Panc1 (cell line): ENCODE results near the gene CSF1R. TPM values are rescaled to one million over a fixed set of nuclear protein-coding genes. Genes with fewer than 3 reads are reported as not detected.

Experiments
- ATAC-seq: fragments of 200-7000 bp; cut with Tn5 transposase; 2 replicates; pipeline ENCODE4 v1.9.1; 2020; ENCODE audit warnings: mild to moderate bottlenecking, moderate library complexity
- BruUV-seq: library from RNA; stranded (reverse); fragments of 400-500 nt; replicated peaks from 2 replicates; lab custom pipeline; 2021; lab: Mats Ljungman, UMichigan
- CTCF ChIA-PET: fragments of 300-600 bp; sonication (Branson Sonifier 250); formaldehyde crosslinking; loops from one replicate; lab custom pipeline; 2022; ENCODE audit warnings: antibody characterized with exemption; lab: Charles Lee
- POLR2A ChIA-PET: fragments of 300-600 bp; sonication (Branson Sonifier 250); formaldehyde crosslinking; loops from one replicate; lab custom pipeline; 2022; ENCODE audit warnings: antibody characterized with exemption; lab: Charles Lee
- DNase-seq: peaks from one replicate; pipeline ENCODE4 v3.0.0-alpha.2; 2010; ENCODE audit warnings: low read depth, low spot score
- H3K27ac ChIP-seq: 2 replicates; pipeline ENCODE4 v1.5.1; 2011; ENCODE audit warnings: mild to moderate bottlenecking, low read length, inconsistent platforms
- H3K27me3 ChIP-seq: fragments of 200-500 bp; sonication (Bioruptor generic); 2 replicates; pipeline ENCODE4 v1.6.0; 2014; ENCODE audit warnings: low read length, inconsistent platforms; ENCODE audit not compliant: control insufficient read depth, insufficient read depth
- H3K36me3 ChIP-seq: fragments of 200-500 bp; sonication (Bioruptor generic); 2 replicates; pipeline ENCODE4 v1.5.1; 2014; ENCODE audit warnings: inconsistent platforms, mild to moderate bottlenecking, low read length, moderate library complexity; ENCODE audit not compliant: control insufficient read depth, insufficient read depth
- H3K4me1 ChIP-seq: 2 replicates; pipeline ENCODE4 v1.5.1; 2011; ENCODE audit warnings: inconsistent platforms, mild to moderate bottlenecking, low read length, moderate library complexity; ENCODE audit not compliant: control insufficient read depth, insufficient read depth
- H3K4me3 ChIP-seq, 2 experiments: 2 replicates each; pipeline ENCODE4 v1.5.1; 2011 to 2012; ENCODE audit warnings: low read depth in 2 of 2, low read length in 2 of 2, mild to moderate bottlenecking in 2 of 2, inconsistent platforms in 1 of 2, moderate library complexity in 1 of 2
- H3K9me3 ChIP-seq: fragments of 200-500 bp; sonication (Bioruptor generic); 2 replicates; pipeline ENCODE4 v1.5.1; 2014; ENCODE audit warnings: low read depth, mild to moderate bottlenecking, inconsistent platforms, low read length, moderate library complexity; ENCODE audit not compliant: control insufficient read depth, insufficient read depth
- POLR2AphosphoS5 ChIP-seq: IDR thresholded peaks from 2 replicates; pipeline ENCODE4 v1.6.1; 2012; ENCODE audit warnings: mild to moderate bottlenecking, low read depth, low read length, moderate library complexity
- SIN3A ChIP-seq: IDR thresholded peaks from 2 replicates; pipeline ENCODE4 v1.6.1; 2012; ENCODE audit warnings: low read depth, mild to moderate bottlenecking, low read length, moderate library complexity, borderline replicate concordance; ENCODE audit not compliant: insufficient read depth
- TCF7L2 ChIP-seq: IDR thresholded peaks from 2 replicates; pipeline ENCODE4 v1.6.1; 2011; ENCODE audit warnings: mild to moderate bottlenecking, low read depth, low read length, inconsistent platforms
- in situ Hi-C: cut with HindIII; loops from 2 replicates; pipeline ENCODE4 v1.10.0; 2016; ENCODE audit warnings: low sequenced_read_pairs, low pct_unique_long_range_greater_than_20kb
- intact Hi-C: fragments of 100-400 bp; cut with micrococcal nuclease; formaldehyde crosslinking; loops from one replicate; pipeline ENCODE4 v1.10.0; 2022; ENCODE audit not compliant: unreplicated experiment
- total RNA-seq: library from RNA; stranded (reverse); gene quantifications from one replicate; pipeline ENCODE4 v1.2.1, GENCODE V29; 2021; ENCODE audit not compliant: unreplicated experiment
- TF ChIP-seq, protein P1 (sequence below): fragments of 450-650 bp; IDR thresholded peaks from 2 replicates; pipeline ENCODE4 v1.5.1; 2017; ENCODE audit warnings: mild to moderate bottlenecking
- TF ChIP-seq, protein P2 (sequence below), 2 experiments: IDR thresholded peaks; 2 replicates each; pipeline ENCODE4 v1.6.1; 2011 to 2012; ENCODE audit warnings: low read depth in 2 of 2, control low read depth in 1 of 2, low read length in 1 of 2, mild to moderate bottlenecking in 1 of 2, moderate library complexity in 1 of 2; ENCODE audit not compliant: insufficient read depth in 1 of 2

The CSF1R gene
- total RNA-seq, 1 experiment from 2014 or later, result 0.05 TPM

DNA sequence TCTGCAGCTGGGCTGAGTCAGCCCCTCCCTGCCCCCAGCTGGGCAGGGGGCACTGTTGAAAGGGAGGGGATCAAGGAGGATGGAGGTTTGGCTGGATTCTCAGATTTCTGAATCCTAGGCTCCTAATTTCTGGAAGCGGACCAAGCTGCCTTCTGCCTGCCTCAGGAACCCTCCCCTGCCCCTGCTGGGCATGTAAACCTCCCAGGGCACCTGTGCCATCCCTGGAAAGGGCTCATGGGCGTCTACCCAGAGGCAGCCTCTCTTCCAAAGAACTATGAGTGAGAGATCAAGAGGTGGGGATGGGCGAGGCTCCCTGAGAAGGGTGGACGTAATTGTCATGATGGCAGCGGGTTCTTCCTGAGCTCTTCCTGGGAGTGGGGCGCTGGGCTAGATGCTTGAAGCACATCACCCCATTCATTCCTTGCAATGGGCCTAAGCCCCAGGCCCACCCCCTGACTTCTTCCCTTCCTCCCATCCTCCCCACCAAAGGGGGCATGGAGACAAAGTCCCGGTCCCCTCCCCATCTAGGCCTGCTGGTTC, 21.6 kb downstream of the CSF1R start:
- Histone ChIP-seq H3K27me3 (no peaks in the 10 kb centered on the region), H3K27ac (no peak overlapping the region), H3K4me3 (no peak overlapping the region), H3K9me3 (no peaks in the 10 kb centered on the region), H3K36me3 (no peaks in the 10 kb centered on the region), H3K4me1 (no peaks in the 10 kb centered on the region)
- in situ Hi-C loops, result no loop called here
- BruUV-seq, result no TSS peak
- ATAC-seq (no peak), DNase-seq (no peak)
- ChIA-PET CTCF (no interaction called here), POLR2A (no interaction called here)
- intact Hi-C loops, result no loop called here
- TF ChIP-seq, protein P1, sequence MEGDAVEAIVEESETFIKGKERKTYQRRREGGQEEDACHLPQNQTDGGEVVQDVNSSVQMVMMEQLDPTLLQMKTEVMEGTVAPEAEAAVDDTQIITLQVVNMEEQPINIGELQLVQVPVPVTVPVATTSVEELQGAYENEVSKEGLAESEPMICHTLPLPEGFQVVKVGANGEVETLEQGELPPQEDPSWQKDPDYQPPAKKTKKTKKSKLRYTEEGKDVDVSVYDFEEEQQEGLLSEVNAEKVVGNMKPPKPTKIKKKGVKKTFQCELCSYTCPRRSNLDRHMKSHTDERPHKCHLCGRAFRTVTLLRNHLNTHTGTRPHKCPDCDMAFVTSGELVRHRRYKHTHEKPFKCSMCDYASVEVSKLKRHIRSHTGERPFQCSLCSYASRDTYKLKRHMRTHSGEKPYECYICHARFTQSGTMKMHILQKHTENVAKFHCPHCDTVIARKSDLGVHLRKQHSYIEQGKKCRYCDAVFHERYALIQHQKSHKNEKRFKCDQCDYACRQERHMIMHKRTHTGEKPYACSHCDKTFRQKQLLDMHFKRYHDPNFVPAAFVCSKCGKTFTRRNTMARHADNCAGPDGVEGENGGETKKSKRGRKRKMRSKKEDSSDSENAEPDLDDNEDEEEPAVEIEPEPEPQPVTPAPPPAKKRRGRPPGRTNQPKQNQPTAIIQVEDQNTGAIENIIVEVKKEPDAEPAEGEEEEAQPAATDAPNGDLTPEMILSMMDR, result no peak
- TF ChIP-seq SIN3A, result no peak
- TF ChIP-seq, protein P2, sequence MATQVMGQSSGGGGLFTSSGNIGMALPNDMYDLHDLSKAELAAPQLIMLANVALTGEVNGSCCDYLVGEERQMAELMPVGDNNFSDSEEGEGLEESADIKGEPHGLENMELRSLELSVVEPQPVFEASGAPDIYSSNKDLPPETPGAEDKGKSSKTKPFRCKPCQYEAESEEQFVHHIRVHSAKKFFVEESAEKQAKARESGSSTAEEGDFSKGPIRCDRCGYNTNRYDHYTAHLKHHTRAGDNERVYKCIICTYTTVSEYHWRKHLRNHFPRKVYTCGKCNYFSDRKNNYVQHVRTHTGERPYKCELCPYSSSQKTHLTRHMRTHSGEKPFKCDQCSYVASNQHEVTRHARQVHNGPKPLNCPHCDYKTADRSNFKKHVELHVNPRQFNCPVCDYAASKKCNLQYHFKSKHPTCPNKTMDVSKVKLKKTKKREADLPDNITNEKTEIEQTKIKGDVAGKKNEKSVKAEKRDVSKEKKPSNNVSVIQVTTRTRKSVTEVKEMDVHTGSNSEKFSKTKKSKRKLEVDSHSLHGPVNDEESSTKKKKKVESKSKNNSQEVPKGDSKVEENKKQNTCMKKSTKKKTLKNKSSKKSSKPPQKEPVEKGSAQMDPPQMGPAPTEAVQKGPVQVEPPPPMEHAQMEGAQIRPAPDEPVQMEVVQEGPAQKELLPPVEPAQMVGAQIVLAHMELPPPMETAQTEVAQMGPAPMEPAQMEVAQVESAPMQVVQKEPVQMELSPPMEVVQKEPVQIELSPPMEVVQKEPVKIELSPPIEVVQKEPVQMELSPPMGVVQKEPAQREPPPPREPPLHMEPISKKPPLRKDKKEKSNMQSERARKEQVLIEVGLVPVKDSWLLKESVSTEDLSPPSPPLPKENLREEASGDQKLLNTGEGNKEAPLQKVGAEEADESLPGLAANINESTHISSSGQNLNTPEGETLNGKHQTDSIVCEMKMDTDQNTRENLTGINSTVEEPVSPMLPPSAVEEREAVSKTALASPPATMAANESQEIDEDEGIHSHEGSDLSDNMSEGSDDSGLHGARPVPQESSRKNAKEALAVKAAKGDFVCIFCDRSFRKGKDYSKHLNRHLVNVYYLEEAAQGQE (IDR thresholded peaks at IDR 0.05; ENCODE audit: insufficient read depth in 1 of 2, low read depth in 2 of 2, low read length in 1 of 2), result no peak

DNA sequence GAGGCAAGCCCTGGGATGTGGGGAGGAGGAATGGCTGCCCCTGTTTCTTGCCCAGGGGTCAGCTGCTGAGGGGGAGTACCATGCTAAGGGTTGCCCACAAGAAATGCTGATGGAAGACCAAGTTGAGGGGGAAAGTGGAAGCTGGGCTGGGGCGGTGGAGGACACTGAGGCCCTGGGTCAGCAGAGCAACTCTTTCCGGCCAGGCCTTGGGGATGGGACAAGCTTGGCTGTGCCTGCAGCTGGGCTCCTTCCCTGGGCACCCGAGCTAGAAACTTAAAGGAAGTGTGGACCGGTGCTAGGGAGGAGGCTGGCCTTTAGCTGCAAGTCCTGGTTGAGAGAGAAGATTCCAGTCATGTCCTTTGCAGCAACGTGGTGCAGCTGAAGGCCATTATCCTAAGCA, 22.7 kb downstream of the CSF1R start:
- intact Hi-C loops, result no loop called here
- TF ChIP-seq, protein P1, result no peak
- TF ChIP-seq, protein P2 (IDR thresholded peaks at IDR 0.05; ENCODE audit: insufficient read depth in 1 of 2, low read depth in 2 of 2, low read length in 1 of 2), result no peak
- TF ChIP-seq SIN3A, result no peak
- no peak for TF ChIP-seq POLR2AphosphoS5
- TF ChIP-seq TCF7L2, result no peak
- H3K4me1 ChIP-seq, result no peaks in the 10 kb centered on the region
- BruUV-seq, result no TSS peak
- ChIA-PET POLR2A (no interaction called here), CTCF (interaction anchor here (0.5 kb wide), 1 partner anchor 168 kb away, joined by 3 read pairs; no protein-coding TSS in a partner anchor)
- H3K4me3 ChIP-seq, result no peak overlapping the region
- in situ Hi-C loops, result no loop called here
- H3K27me3 ChIP-seq, result no peaks in the 10 kb centered on the region
- no peak overlapping the region for H3K27ac ChIP-seq
- H3K36me3 ChIP-seq, result no peaks in the 10 kb centered on the region
- H3K9me3 ChIP-seq, result no peaks in the 10 kb centered on the region
- no peak for ATAC-seq
- no peak for DNase-seq
